HepG2 (cell line): ENCODE measurements around the gene ATF3. TPM values are rescaled to one million over a fixed set of nuclear protein-coding genes. Genes with fewer than 3 reads are reported as not detected.

Experiments used
- AKAP8 ChIP-seq: sonication (generic); formaldehyde crosslinking; IDR thresholded peaks from 2 replicates; pipeline ENCODE4 v1.5.1; 2020; ENCODE audit warnings: mild to moderate bottlenecking, missing genetic modification reagents
- DDIT3 ChIP-seq: sonication (generic); formaldehyde crosslinking; IDR thresholded peaks from 2 replicates; pipeline ENCODE4 v1.4.0; 2020; ENCODE audit warnings: mild to moderate bottlenecking, missing genetic modification reagents
- GTF2F1 ChIP-seq: fragments of 150-350 bp; IDR thresholded peaks from 2 replicates; pipeline ENCODE4 v1.6.1; 2014; ENCODE audit warnings: low read length
- MBNL3 ChIP-seq: fragments of 250-450 bp; sonication (Bioruptor Pico); conservative IDR thresholded peaks from 2 replicates; pipeline ENCODE4 v1.8.0; 2022; ENCODE audit warnings: mild to moderate bottlenecking, inconsistent platforms
- MYC ChIP-seq: sonication (generic); formaldehyde crosslinking; IDR thresholded peaks from 2 replicates; pipeline ENCODE4 v1.9.0; 2021; ENCODE audit warnings: missing genetic modification reagents, borderline replicate concordance
- NBN ChIP-seq: fragments of 450-650 bp; conservative IDR thresholded peaks from 2 replicates; pipeline ENCODE4 v1.6.1; 2017
- NFRKB ChIP-seq: fragments of 450-650 bp; IDR thresholded peaks from 2 replicates; pipeline ENCODE4 v1.6.1; 2017
- PHF5A ChIP-seq: IDR thresholded peaks from one replicate; pipeline ENCODE4 v1.6.1; 2018; ENCODE audit warnings: low read depth, missing genetic modification reagents; ENCODE audit not compliant: unreplicated experiment
- SKI ChIP-seq: fragments of 450-650 bp; IDR thresholded peaks from one replicate; pipeline ENCODE4 v1.6.1; 2018; ENCODE audit warnings: mild to moderate bottlenecking; ENCODE audit not compliant: partially characterized antibody
- SNRNP70 ChIP-seq: fragments of 200-400 bp; formaldehyde crosslinking; IDR thresholded peaks from 2 replicates; pipeline ENCODE4 v1.6.1; 2017; ENCODE audit warnings: mild to moderate bottlenecking, low read depth, low read length, moderate library complexity
- SP140L ChIP-seq: sonication (generic); formaldehyde crosslinking; IDR thresholded peaks from 2 replicates; pipeline ENCODE4 v1.4.0; 2020; ENCODE audit warnings: missing genetic modification reagents, borderline replicate concordance
- ZEB1 ChIP-seq: IDR thresholded peaks from 2 replicates; pipeline ENCODE4 v1.6.1; 2012; ENCODE audit warnings: mild to moderate bottlenecking, low read depth, inconsistent platforms; ENCODE audit not compliant: insufficient replicate concordance
- ZFP82 ChIP-seq: sonication (generic); formaldehyde crosslinking; IDR thresholded peaks from 2 replicates; pipeline ENCODE4 v1.5.1; 2020; ENCODE audit warnings: mild to moderate bottlenecking, missing genetic modification reagents, borderline replicate concordance
- ZIK1 ChIP-seq: sonication (generic); formaldehyde crosslinking; IDR thresholded peaks from 2 replicates; pipeline ENCODE4 v1.5.0; 2020; ENCODE audit warnings: mild to moderate bottlenecking, low read depth, missing genetic modification reagents, borderline replicate concordance
- ZMYM2 ChIP-seq: sonication (generic); formaldehyde crosslinking; IDR thresholded peaks from 2 replicates; pipeline ENCODE4 v1.8.0; 2022; ENCODE audit warnings: mild to moderate bottlenecking, missing genetic modification reagents
- ZNF101 ChIP-seq: sonication (generic); formaldehyde crosslinking; IDR thresholded peaks from 2 replicates; pipeline ENCODE4 v1.4.0; 2020; ENCODE audit warnings: mild to moderate bottlenecking, low read depth, missing genetic modification reagents, borderline replicate concordance
- ZNF230 ChIP-seq: sonication (generic); formaldehyde crosslinking; IDR thresholded peaks from 2 replicates; pipeline ENCODE4 v1.4.0; 2020; ENCODE audit warnings: mild to moderate bottlenecking, missing genetic modification reagents
- ZNF232 ChIP-seq: sonication (generic); formaldehyde crosslinking; IDR thresholded peaks from 2 replicates; pipeline ENCODE4 v1.4.0; 2020; ENCODE audit warnings: missing genetic modification reagents, borderline replicate concordance
- ZNF446 ChIP-seq: sonication (generic); formaldehyde crosslinking; IDR thresholded peaks from 2 replicates; pipeline ENCODE4 v1.5.0; 2020; ENCODE audit warnings: mild to moderate bottlenecking, missing genetic modification reagents
- polyA plus RNA-seq, 8 experiments: library from polyadenylated mRNA; depleted of rRNA in 3 of 8; stranded (reverse) in 7 of 8; unstranded in 1 of 8; fragments of >200 nt; fragmentation: Illumina TruSeq in 4 of 8; extraction: Trizol in 4 of 8; gene quantifications; 2 replicates each; pipeline versions ENCODE4 v1.2.1 to v1.2.3, GENCODE V29; 2011 to 2016; ENCODE audit warnings: low read depth in 4 of 8, missing spikeins in 1 of 8, mixed read lengths in 1 of 8; ENCODE audit not compliant: insufficient read depth in 1 of 8
- total RNA-seq, 5 experiments: library from RNA; depleted of rRNA; stranded (reverse); fragments of >200 nt; fragmentation: Illumina TruSeq; extraction: Trizol; gene quantifications; 2 replicates each; pipeline ENCODE4 v1.2.3, GENCODE V29; 2016; ENCODE audit warnings: low read depth in 1 of 5
- TF ChIP-seq, protein P1 (sequence below): sonication (generic); formaldehyde crosslinking; IDR thresholded peaks from 2 replicates; pipeline ENCODE4 v1.5.1; 2020; ENCODE audit warnings: missing genetic modification reagents, mild to moderate bottlenecking, borderline replicate concordance
- TF ChIP-seq, protein P2 (sequence below): sonication (generic); formaldehyde crosslinking; IDR thresholded peaks from 2 replicates; pipeline ENCODE4 v1.4.0; 2020; ENCODE audit warnings: mild to moderate bottlenecking, missing genetic modification reagents, borderline replicate concordance
- TF ChIP-seq, protein P3 (sequence below): sonication (generic); formaldehyde crosslinking; IDR thresholded peaks from 2 replicates; pipeline ENCODE4 v1.5.0; 2020; ENCODE audit warnings: mild to moderate bottlenecking, missing genetic modification reagents
- TF ChIP-seq, protein P4 (sequence below): IDR thresholded peaks from 2 replicates; pipeline ENCODE4 v1.6.1; 2016; ENCODE audit warnings: missing biosample characterization, missing genetic modification reagents, low read depth

The ATF3 gene
- total and polyA plus RNA-seq, 2 of the 13 experiments (the other 11 are each of a cell fraction or from before 2014, with no cell fraction given) = 5.0 to 13.0 TPM

DNA sequence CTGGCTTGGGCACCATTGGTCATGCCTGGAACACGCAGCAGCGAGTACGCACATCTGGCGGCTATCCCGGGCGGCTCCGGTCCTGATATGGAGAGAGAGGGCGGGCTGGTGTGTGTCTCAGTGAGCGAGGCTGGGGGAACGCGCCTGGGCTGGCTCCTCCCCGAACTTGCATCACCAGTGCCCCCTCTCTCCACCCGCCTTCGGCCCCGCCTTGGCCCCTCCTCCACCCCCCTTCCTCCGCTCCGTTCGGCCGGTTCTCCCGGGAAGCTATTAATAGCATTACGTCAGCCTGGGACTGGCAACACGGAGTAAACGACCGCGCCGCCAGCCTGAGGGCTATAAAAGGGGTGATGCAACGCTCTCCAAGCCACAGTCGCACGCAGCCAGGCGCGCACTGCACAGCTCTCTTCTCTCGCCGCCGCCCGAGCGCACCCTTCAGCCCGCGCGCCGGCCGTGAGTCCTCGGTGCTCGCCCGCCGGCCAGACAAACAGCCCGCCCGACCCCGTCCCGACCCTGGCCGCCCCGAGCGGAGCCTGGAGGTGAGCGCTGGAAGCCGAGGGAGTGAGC, at the start of gene ATF3 (continued):
- TF ChIP-seq ZMYM2 (no peak), SP140L (no peak), ZNF230 (CRISPR knock-in tag) (no peak), ZNF446 (peak; percentile 86; the same call in 1 of the 2 replicates), SNRNP70 (no peak), ZEB1 (peak; percentile 51), MYC (CRISPR knock-in tag) (peak; percentile 77; the same call in 1 of the 2 replicates), DDIT3 (CRISPR knock-in tag) (no peak), NFRKB (no peak), NBN (no peak), ZNF101 (CRISPR knock-in tag) (no peak), GTF2F1 (peak; percentile 90), MBNL3 (CRISPR knock-in tag) (no peak), ZFP82 (no peak), AKAP8 (CRISPR knock-in tag) (no peak), SKI (peak; percentile 72), ZNF232 (no peak; the same call in 1 of the 2 replicates), ZIK1 (no peak; the same call in 1 of the 2 replicates), PHF5A (CRISPR knock-in tag) (no peak)
- TF ChIP-seq, protein P1, sequence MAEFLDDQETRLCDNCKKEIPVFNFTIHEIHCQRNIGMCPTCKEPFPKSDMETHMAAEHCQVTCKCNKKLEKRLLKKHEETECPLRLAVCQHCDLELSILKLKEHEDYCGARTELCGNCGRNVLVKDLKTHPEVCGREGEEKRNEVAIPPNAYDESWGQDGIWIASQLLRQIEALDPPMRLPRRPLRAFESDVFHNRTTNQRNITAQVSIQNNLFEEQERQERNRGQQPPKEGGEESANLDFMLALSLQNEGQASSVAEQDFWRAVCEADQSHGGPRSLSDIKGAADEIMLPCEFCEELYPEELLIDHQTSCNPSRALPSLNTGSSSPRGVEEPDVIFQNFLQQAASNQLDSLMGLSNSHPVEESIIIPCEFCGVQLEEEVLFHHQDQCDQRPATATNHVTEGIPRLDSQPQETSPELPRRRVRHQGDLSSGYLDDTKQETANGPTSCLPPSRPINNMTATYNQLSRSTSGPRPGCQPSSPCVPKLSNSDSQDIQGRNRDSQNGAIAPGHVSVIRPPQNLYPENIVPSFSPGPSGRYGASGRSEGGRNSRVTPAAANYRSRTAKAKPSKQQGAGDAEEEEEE (CRISPR knock-in tag) = no peak
- TF ChIP-seq, protein P2, sequence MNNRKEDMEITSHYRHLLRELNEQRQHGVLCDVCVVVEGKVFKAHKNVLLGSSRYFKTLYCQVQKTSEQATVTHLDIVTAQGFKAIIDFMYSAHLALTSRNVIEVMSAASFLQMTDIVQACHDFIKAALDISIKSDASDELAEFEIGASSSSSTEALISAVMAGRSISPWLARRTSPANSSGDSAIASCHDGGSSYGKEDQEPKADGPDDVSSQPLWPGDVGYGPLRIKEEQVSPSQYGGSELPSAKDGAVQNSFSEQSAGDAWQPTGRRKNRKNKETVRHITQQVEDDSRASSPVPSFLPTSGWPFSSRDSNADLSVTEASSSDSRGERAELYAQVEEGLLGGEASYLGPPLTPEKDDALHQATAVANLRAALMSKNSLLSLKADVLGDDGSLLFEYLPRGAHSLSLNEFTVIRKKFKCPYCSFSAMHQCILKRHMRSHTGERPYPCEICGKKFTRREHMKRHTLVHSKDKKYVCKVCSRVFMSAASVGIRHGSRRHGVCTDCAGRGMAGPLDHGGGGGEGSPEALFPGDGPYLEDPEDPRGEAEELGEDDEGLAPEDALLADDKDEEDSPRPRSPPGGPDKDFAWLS (CRISPR knock-in tag) = no peak
- TF ChIP-seq, protein P3, sequence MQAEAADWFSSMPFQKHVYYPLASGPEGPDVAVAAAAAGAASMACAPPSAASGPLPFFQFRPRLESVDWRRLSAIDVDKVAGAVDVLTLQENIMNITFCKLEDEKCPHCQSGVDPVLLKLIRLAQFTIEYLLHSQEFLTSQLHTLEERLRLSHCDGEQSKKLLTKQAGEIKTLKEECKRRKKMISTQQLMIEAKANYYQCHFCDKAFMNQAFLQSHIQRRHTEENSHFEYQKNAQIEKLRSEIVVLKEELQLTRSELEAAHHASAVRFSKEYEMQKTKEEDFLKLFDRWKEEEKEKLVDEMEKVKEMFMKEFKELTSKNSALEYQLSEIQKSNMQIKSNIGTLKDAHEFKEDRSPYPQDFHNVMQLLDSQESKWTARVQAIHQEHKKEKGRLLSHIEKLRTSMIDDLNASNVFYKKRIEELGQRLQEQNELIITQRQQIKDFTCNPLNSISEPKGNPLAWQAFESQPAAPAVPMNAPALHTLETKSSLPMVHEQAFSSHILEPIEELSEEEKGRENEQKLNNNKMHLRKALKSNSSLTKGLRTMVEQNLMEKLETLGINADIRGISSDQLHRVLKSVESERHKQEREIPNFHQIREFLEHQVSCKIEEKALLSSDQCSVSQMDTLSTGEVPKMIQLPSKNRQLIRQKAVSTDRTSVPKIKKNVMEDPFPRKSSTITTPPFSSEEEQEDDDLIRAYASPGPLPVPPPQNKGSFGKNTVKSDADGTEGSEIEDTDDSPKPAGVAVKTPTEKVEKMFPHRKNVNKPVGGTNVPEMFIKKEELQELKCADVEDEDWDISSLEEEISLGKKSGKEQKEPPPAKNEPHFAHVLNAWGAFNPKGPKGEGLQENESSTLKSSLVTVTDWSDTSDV (CRISPR knock-in tag) = no peak
- TF ChIP-seq, protein P4, sequence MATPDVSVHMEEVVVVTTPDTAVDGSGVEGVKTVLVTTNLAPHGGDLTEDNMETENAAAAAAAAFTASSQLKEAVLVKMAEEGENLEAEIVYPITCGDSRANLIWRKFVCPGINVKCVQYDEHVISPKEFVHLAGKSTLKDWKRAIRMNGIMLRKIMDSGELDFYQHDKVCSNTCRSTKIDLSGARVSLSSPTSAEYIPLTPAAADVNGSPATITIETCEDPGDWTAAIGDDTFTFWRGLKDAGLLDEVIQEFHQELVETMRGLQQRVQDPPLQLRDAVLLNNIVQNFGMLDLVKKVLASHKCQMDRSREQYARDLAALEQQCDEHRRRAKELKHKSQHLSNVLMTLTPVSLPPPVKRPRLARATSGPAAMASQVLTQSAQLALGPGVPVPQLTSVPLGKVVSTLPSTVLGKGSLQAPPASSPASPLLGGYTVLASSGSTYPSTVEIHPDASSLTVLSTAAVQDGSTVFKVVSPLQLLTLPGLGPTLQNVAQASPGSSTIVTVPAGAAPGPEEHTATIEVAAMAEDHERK (CRISPR knock-in tag) = no peak
